ENCODE measurements around the gene SRP19.

DNA sequence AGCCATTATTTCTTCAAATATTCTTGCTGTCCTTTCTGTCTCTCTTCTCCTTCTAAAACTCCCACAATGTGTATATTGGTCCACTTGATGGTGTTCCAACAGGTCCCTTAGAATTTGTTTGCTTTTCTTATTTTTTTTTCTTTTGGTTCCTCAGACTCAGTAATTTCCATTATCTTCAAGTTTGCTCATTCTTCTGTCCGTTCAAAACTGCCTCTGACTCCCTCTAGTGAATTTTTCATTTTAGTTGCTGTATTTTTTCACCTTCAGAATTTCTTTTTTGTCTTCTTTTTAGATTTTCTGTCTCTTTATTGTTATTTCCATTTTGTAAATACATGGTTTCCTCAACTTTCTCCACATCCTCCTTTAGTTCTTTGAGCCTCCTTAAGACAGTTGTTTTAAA is 6.4 kb upstream of the SRP19 start:
- TF ChIP-seq, protein P1, sequence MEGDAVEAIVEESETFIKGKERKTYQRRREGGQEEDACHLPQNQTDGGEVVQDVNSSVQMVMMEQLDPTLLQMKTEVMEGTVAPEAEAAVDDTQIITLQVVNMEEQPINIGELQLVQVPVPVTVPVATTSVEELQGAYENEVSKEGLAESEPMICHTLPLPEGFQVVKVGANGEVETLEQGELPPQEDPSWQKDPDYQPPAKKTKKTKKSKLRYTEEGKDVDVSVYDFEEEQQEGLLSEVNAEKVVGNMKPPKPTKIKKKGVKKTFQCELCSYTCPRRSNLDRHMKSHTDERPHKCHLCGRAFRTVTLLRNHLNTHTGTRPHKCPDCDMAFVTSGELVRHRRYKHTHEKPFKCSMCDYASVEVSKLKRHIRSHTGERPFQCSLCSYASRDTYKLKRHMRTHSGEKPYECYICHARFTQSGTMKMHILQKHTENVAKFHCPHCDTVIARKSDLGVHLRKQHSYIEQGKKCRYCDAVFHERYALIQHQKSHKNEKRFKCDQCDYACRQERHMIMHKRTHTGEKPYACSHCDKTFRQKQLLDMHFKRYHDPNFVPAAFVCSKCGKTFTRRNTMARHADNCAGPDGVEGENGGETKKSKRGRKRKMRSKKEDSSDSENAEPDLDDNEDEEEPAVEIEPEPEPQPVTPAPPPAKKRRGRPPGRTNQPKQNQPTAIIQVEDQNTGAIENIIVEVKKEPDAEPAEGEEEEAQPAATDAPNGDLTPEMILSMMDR (IDR thresholded peaks at IDR 0.05) = no peak
- TF ChIP-seq POLR2AphosphoS5 (IDR thresholded peaks at IDR 0.05) (no peak), POLR2A (IDR thresholded peaks at IDR 0.05) (no peak)

Measured in breast epithelium (tissue), 3 donors.